OCI-LY3 (cell line): ENCODE measurements around the gene OR6S1.

Experiments
- H2AFZ ChIP-seq: fragments of 200-600, 300-600 bp; shearing (Covaris generic); 2 replicates; pipeline ENCODE4 v1.6.0; 2014; ENCODE audit warnings: antibody characterized with exemption, low read depth, low read length
- H3K27ac ChIP-seq: fragments of 200-600, 300-600 bp; sonication (generic); 2 replicates; pipeline ENCODE4 v1.5.1; 2014; ENCODE audit warnings: mild to moderate bottlenecking, low read length, moderate library complexity, mixed read lengths
- H3K27me3 ChIP-seq: fragments of 200-600, 300-600 bp; sonication (generic); 2 replicates; pipeline ENCODE4 v1.6.1; 2014; ENCODE audit warnings: low read depth, low read length, mixed read lengths
- H3K36me3 ChIP-seq: fragments of 200-600, 300-600 bp; sonication (generic); replicated peaks from 2 replicates; pipeline ENCODE3; 2014; ENCODE audit warnings: low read depth, low read length, mixed read lengths
- H3K4me1 ChIP-seq: fragments of 300-600, 200-600 bp; sonication (generic); 2 replicates; pipeline ENCODE4 v1.6.1; 2014; ENCODE audit warnings: low read length, mixed read lengths
- H3K4me2 ChIP-seq: fragments of 200-600, 300-600 bp; sonication (generic); 2 replicates; pipeline ENCODE4 v1.6.1; 2014; ENCODE audit warnings: low read length, mixed read lengths
- H3K4me3 ChIP-seq: fragments of 300-600, 200-600 bp; sonication (generic); 2 replicates; pipeline ENCODE4 v1.5.1; 2014; ENCODE audit warnings: antibody characterized with exemption, mild to moderate bottlenecking, low read length, moderate library complexity
- H3K79me2 ChIP-seq: fragments of 300-600, 200-600 bp; shearing (Covaris generic); 2 replicates; pipeline ENCODE4 v1.6.1; 2014; ENCODE audit warnings: mild to moderate bottlenecking, low read length, mixed read lengths
- H3K9ac ChIP-seq: fragments of 300-600, 200-600 bp; shearing (Covaris generic); 2 replicates; pipeline ENCODE4 v1.6.0; 2014; ENCODE audit warnings: mild to moderate bottlenecking, low read length, moderate library complexity
- H3K9me3 ChIP-seq: fragments of 200-600, 300-600 bp; shearing (Covaris generic); 2 replicates; pipeline ENCODE4 v1.6.1; 2014; ENCODE audit warnings: low read length, mixed read lengths; ENCODE audit not compliant: insufficient read depth
- H4K20me1 ChIP-seq: fragments of 200-600, 300-600 bp; sonication (generic); 2 replicates; pipeline ENCODE4 v1.6.1; 2016; ENCODE audit warnings: low read length, mixed read lengths; ENCODE audit not compliant: insufficient read depth
- CTCF ChIP-seq: fragments of 200-600, 300-600 bp; sonication (generic); IDR thresholded peaks from 2 replicates; pipeline ENCODE4 v1.5.1; 2014; ENCODE audit warnings: antibody characterized with exemption, low read length, low read depth
- EZH2phosphoT487 ChIP-seq: fragments of 200-600 bp; shearing (Covaris generic); IDR thresholded peaks from 2 replicates; pipeline ENCODE4 v1.6.1; 2018; ENCODE audit warnings: antibody characterized with exemption, mixed run types, low read depth

Gene OR6S1

GRCh38 chr14:20641591-20641990 is at the start of gene OR6S1:
OR6S1 (minus strand) TSS chr14:20641691; CDS start chr14:20641691, 0 bp downstream.
- TF ChIP-seq CTCF: no peak
- TF ChIP-seq EZH2phosphoT487: no peak

GRCh38 chr14:20690848-20691640 is 49.6 kb upstream of the OR6S1 start:
- H2AFZ ChIP-seq: 0 out of 2 replicates have a peak overlapping the region, but pooled peaks have one; percentile 9
- TF ChIP-seq CTCF (peak; percentile 92), EZH2phosphoT487 (no peak)
- H3K4me3 ChIP-seq: peak overlapping the region; percentile 40; the same call in 1 of the 2 replicates
- no peaks in the 10 kb centered on the region for H3K9me3 ChIP-seq
- no peaks in the 10 kb centered on the region for H3K79me2 ChIP-seq
- no peak overlapping the region for H3K9ac ChIP-seq
- peaks cover 16% of the 10 kb centered on the region for H3K4me1 ChIP-seq
- H3K36me3 ChIP-seq: no peaks in the 10 kb centered on the region
- no peaks in the 10 kb centered on the region for H3K27me3 ChIP-seq
- H4K20me1 ChIP-seq: no peaks in the 10 kb centered on the region
- H3K27ac ChIP-seq: no peak overlapping the region
- peak overlapping the region; percentile 47 for H3K4me2 ChIP-seq

More at GRCh38 chr14:20641591-20641990, at the start of gene OR6S1:
- no peaks in the 10 kb centered on the region for H3K36me3 ChIP-seq
- no peaks in the 10 kb centered on the region for H4K20me1 ChIP-seq
- no peak within 1 kb of the TSS for H3K4me3 ChIP-seq
- H3K27ac ChIP-seq: no peak within 1 kb of the TSS
- H3K9me3 ChIP-seq: no peaks in the 10 kb centered on the region
- no peak within 1 kb of the TSS for H3K9ac ChIP-seq
- no peaks in the 10 kb centered on the region for H3K79me2 ChIP-seq
- H2AFZ ChIP-seq: no peak within 1 kb of the TSS
- H3K4me1 ChIP-seq: no peaks in the 10 kb centered on the region
- no peak within 1 kb of the TSS for H3K4me2 ChIP-seq
- peaks cover 17% of the 10 kb centered on the region; the same call in 1 of the 2 replicates for H3K27me3 ChIP-seq

GRCh38 chr14:20688167-20688839 is 46.8 kb upstream of the OR6S1 start, which contains the start of gene ANG:
ANG (plus strand) TSS chr14:20688764; CDS start chr14:20693565, 4,801 bp downstream.
- TF ChIP-seq EZH2phosphoT487: no peak
- no peak for TF ChIP-seq CTCF
- Histone ChIP-seq H3K36me3 (no peaks in the 10 kb centered on the region), H3K9ac (no peak within 1 kb of the TSS), H2AFZ (no peak within 1 kb of the TSS), H3K27me3 (no peaks in the 10 kb centered on the region), H3K27ac (no peak within 1 kb of the TSS), H3K4me1 (peaks cover 20% of the 10 kb centered on the region), H3K9me3 (no peaks in the 10 kb centered on the region), H3K4me3 (no peak within 1 kb of the TSS), H3K79me2 (no peaks in the 10 kb centered on the region), H3K4me2 (no peak within 1 kb of the TSS), H4K20me1 (no peaks in the 10 kb centered on the region)
